Measurements from ENCODE around the gene C5. TPM values are rescaled to one million over a fixed set of nuclear protein-coding genes. Genes with fewer than 3 reads are reported as not detected.

Gene C5
- total RNA-seq, 1 experiment from 2014 or later, result 0.74 TPM

DNA sequence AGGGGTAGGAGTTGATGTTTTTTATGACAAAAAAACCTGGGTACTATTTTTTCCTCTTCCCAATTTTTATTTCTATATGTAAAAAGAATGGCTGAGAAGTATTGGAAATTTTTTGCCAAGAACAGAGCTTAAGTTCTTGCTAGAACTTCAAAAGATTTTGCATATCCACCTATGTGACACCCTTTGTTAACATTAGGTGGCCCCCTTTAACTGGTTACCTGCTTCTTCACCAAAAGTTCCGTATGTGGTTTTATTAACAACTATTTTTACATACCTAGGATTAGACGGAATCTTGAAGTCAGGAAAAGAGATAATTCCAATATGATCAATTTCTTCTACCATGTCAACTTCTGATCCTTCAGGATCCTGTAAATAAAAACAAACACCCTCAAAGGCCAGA lies 15.5 kb downstream of the C5 start:
- no peak for DNase-seq
- Histone ChIP-seq H3K4me1 (ENCODE audit: insufficient read depth, low read length) (no peaks in the 10 kb centered on the region), H3K9ac (ENCODE audit: extremely low read depth, insufficient read length, low read length) (no peak overlapping the region), H3K79me1 (ENCODE audit: insufficient read depth, low read depth, low read length, poor library complexity, severe bottlenecking) (no peaks in the 10 kb centered on the region), H2BK12ac (ENCODE audit: insufficient read length, low read depth, low read length) (no peak overlapping the region), H3K14ac (ENCODE audit: insufficient read depth, low read length) (no peak overlapping the region), H4K20me1 (ENCODE audit: control insufficient read depth, insufficient read depth, insufficient read length) (no peaks in the 10 kb centered on the region), H2AFZ (ENCODE audit: low read length) (no peak overlapping the region), H3K27ac (ENCODE audit: insufficient read length, low read depth, low read length) (no peak overlapping the region), H3K23ac (ENCODE audit: insufficient read length, low read depth, low read length) (no peak overlapping the region), H4K91ac (ENCODE audit: insufficient read length, low read depth, low read length) (no peak overlapping the region), H4K8ac (replicated peaks; ENCODE audit: insufficient read length, low read depth, low read length) (no peak overlapping the region), H3K56ac (ENCODE audit: insufficient read length, low read depth, low read length) (no peak overlapping the region), H2BK120ac (ENCODE audit: low read depth, low read length, poor library complexity, severe bottlenecking) (no peak overlapping the region), H4K5ac (ENCODE audit: insufficient read length, low read depth, low read length) (no peak overlapping the region), H3K4me2 (ENCODE audit: insufficient read depth, insufficient read length, low read length) (no peak overlapping the region), H3K23me2 (ENCODE audit: insufficient read length, low read depth, low read length, poor library complexity, severe bottlenecking) (no peaks in the 10 kb centered on the region), H3K27me3 (ENCODE audit: insufficient read depth, low read length) (no peaks in the 10 kb centered on the region), H2AK5ac (ENCODE audit: insufficient read length, low read length) (no peak overlapping the region), H2BK5ac (ENCODE audit: insufficient read length, low read length) (no peak overlapping the region), H2BK15ac (ENCODE audit: low read depth, low read length) (no peak overlapping the region), H3K18ac (ENCODE audit: insufficient read length, low read depth, low read length) (no peak overlapping the region), H2BK20ac (ENCODE audit: low read depth, low read length, poor library complexity, severe bottlenecking) (no peak overlapping the region), H3K79me2 (ENCODE audit: insufficient read depth, low read length) (no peaks in the 10 kb centered on the region), H3K4ac (ENCODE audit: low read depth, low read length) (no peak overlapping the region), H3K9me3 (ENCODE audit: control insufficient read depth, low read depth, low read length) (no peaks in the 10 kb centered on the region), H3T11ph (ENCODE audit: low read length) (no peak overlapping the region)
- peaks cover 9% of the 10 kb centered on the region for H3K27me3 Mint-ChIP-seq (ENCODE audit: low read depth)
- TF ChIP-seq CTCF (conservative IDR thresholded peaks at IDR 0.05), result no peak; the same call in 2 of the 3 replicates
- H3K36me3 Mint-ChIP-seq (ENCODE audit: insufficient read depth in 1 of 3, low read depth in 3 of 3), result no peaks in the 10 kb centered on the region
- H3K4me3 Mint-ChIP-seq, result no peak overlapping the region
- H3K27ac Mint-ChIP-seq, result no peak overlapping the region
- H3K4me1 Mint-ChIP-seq, result no peaks in the 10 kb centered on the region
- H3K9me3 Mint-ChIP-seq, result no peaks in the 10 kb centered on the region
- no CpG with 5 or more reads among the region's 2 CpGs for WGBS (ENCODE audit: extremely low coverage, insufficient read length, low lambda C conversion rate)

Measured in H9 (cell line).